ENCODE measurements around the gene CKS2.
"Not testable (repeated sequence)": the region's sequence is repeated elsewhere in the genome, so short reads cannot be mapped to it uniquely, and the experiment has no call there.

The CKS2 gene

DNA sequence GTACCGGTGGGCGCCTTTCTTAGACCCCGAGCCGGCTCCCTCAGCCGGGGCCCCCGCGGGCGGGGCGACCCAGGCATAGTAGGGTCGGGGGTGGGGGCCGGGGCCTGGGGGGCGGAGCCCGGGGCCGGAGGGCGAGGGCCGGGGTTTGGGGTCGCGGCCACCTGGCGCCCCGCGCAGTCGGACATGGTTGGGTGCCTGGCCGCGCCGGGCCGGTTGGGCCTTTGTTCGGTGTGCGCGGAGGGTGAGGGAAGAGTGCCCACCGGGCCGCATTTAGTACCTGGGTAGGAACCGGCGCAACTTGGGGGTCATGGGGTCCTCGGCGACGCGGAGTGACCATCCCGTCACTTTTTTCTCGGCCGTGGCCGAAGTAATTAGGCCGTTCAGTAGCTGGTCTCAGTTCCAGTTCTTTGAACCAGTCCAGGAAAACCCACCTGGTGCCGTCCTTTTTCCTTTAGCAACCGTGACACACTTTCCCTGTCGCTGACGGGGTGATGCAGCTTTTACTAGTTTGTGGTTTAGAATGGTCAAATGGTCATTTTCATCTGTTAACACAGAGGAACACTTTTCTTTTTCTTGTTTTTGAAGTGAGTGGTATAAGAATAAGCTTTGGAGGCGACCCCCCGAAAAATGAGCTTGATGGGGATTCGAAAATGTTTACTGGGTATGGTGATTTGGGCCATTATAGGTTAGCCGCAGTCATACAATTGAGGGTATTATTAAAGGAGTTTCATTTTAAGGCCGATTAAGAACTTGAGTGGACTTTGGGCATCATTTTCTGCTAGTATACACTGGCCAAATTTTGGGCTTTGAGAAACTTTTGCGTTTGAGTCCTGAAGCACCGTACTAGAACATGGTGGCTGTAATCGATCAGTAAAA, 589 bp downstream of the CKS2 start:
- no peak for DNase-seq

DNA sequence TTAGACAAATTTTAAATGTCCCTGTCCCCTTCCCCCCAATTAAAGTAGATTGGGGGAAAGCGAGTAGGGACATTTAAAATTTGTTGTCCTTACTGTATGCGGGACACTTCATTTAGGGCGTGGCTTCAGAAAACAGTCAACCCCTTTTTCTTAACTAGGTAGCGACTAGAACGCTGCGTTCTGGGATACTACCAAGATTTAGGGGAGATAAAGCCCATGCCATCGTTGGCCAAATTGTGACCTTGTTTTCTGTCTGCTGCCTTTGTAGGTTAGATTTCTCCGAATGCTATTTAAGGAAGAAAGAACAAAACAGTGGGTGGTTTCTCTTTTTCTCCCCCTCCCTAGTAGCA, 1.2 kb downstream of the CKS2 start:
- DNase-seq = no peak

DNA sequence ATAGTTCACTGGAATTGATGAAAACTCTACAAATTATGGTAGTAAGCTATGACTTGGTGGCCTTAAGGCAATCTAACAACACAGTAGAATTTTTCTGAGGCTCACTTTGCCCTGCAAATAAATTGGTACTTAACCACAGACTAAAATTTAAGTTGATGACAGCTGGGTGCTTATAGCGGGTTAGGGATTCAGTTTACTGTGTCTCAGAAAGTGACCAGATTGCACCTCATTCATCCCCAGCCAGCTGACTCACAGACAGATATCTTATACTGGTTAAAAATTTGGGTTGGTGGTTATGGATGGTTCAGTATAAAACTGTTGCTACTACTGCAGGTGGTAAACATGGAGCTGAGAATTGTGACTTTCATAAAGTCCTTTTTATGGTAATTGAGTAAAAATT, 2.8 kb downstream of the CKS2 start:
- DNase-seq = no peak

DNA sequence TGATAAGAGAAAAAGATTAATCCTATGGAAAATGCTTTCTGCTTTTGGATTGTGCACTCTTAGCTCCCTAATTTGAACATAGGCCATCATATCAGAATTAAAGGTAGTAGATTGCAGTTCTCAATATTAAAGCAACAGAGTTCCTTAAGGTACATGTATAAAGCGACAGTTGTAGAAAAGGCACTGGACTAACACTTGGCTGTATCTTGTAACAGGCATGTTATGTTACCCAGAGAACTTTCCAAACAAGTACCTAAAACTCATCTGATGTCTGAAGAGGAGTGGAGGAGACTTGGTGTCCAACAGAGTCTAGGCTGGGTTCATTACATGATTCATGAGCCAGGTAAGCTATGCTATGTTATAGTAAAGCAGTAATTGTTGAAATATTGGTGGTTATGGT, 4.0 kb downstream of the CKS2 start:
- no peak for DNase-seq

DNA sequence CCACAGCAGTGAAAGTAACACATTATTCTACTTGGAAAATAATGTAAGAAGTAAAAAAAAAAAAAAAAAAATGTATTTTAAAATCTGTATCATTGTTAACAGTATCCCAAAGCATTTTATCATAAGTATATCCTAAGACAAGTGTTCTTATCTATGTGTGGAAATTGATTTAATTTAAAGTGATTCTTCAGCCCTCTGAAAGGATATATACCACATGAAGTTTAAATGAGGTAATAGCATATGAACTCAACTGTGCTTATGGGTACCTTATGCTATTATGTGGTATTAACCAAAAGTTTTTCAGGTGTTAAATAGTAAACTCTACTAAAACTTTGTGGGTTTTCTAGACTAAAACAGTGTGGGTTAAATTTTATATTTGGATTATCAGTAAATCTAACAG, 4.5 kb downstream of the CKS2 start:
- no peak for DNase-seq

DNA sequence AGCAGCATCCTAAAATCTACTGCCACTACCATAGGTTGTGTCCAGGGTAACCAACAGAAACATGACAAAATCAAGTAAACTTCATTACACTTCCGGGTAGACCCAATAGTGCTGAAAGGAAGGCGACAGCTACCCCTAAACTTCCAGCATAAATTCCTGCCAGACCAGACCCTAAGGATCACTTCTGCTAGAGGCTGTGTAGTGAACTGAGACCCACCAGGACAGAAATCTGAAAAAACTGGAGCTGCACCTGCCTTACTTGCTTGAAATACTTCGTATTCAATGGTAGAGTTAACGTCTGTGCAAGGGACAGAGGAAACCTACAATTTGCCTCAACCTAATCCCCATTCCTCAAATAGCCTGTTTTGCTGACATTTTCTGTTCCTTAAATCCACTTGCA, 6.3 kb downstream of the CKS2 start:
- no peak for DNase-seq

DNA sequence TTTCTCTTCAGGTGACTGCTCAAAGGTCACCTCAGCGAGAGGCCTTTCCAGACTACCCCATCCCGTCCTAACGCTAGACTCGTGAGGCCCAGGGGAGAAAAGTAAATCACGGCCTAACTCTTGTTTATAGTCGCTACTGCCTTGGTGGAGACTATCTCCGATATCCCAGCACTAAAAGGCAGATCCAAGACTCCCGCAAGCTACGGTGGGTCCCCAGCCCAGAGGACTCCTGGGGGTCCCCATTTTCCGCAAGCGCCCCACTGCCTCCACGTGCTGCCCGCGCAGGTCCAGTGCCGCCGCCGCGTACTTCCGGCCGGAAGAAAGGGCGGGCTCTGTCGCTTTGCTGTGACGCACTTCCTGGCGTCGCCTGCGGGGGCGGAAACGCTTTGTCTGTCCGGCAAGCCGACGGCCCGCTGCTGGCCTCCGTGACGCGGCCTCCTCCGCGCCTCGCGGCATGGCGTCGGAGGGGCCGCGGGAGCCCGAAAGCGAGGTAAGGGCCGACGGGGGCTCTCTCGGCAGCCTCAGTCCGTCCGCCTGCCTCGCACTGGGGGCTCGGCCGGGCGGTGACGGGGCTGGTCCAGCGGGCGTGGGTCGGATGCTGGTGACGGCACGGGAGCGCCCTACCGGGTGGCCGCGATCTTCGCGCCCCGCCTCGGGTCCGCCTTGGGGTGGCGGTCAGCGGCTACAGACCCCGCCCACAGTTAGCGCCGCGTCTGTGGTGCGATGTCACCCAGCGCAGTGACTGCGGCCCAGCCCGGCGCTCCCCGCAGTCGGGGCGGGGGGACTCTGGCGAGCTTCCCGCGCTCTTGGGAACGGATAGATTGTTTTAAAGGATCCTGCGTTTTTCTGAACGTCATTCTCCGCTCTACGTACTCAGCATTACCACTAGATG, 7.4 kb downstream of the CKS2 start, which contains the start of gene SECISBP2:
TSS of gene SECISBP2 (plus strand) at position 378 of the 892 bp plus-strand sequence. CDS start at position 455, 77 bp downstream.
- peak; percentile 96 for DNase-seq

DNA sequence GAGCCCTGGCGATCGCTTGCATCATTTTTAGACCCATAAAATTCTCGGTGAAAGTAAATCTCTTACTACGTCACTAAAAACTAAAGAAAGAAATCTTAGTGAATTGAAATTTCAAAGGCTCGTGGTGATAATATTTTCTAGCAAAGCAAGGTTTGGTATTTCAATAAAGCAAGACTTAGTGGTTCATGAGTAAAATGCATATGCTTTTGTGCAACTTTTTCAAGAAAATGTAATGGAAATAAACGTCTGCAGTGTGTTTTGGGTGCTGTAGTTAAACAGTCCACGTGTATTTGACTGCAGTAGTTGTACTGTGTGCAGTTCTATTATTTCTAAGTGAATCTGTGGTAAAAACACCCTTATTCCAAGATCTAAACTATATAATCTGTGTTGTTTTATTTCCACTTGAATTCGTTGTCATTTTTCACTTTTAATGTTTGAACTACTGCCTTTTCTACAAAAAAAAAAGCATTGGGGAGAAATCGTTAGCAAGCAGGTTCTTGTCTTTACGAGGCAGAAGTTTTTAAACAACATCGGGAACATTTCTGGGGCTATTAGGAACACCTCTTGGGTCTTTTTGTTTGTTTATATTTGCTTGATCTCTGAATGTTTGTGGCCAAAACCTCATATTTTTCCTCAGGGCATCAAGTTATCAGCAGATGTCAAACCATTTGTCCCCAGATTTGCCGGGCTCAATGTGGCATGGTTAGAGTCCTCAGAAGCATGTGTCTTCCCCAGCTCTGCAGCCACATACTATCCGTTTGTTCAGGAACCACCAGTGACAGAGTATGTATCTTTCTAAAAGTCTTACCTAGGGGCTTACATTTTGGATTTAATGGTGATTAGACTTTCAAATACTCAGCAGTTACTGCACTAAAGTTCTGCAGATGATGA, 8.3 kb downstream of the CKS2 start:
- DNase-seq = no peak

DNA sequence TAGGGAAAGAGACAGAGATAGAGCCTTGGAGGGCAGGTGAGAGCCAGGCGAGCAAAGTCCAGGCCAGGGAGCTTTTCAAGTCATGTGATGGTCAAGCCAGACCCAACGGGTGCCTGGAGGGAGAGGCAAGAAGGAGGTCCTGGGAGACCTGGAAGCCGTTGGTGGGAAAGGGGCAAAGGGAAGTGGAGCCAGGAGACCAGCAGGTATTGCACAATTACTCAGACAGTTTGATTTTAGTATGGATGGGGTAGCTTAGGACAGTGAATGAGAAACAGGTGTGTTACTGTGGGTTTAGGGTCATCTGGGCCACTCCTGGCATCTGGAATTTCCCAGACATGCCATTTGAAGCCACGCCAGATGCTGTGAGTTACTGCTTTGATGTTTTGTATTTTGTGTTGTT, 12.4 kb downstream of the CKS2 start:
- no peak for DNase-seq

DNA sequence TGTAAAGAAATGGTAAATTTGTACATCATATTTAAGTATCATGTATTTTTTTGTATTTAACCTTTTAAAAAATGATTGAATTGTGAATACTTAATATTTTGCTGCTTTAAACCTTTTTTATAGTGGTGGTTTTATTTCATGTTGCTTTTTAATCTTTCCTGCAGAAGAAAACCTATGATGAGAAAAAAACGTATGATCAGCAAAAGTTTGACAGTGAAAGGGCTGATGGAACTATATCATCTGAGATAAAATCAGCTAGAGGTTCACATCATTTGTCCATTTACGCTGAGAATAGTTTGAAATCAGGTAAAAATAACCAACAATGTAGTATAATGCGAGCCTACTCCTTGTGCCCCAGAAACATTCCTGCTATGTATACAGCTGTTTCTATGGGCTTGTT, 14.7 kb downstream of the CKS2 start:
- no peak for DNase-seq

DNA sequence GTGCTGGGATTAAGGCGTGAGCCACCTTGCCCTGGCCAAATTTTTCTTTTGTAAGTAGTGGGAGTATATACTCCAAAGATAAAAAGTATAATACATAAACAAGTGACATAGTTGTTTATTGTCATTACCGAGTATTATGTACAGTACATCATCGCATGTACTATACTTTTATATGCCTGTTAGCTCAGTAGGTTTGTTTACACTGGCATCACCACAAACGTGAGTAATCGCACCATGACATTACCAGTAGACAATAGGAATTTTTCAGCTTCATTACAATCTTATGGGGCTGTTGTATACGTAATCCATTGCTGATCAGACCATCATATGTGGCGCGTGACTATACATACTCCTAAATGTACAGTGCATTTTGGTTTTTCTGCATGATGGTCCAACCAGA, 17.1 kb downstream of the CKS2 start:
- no peak for DNase-seq

DNA sequence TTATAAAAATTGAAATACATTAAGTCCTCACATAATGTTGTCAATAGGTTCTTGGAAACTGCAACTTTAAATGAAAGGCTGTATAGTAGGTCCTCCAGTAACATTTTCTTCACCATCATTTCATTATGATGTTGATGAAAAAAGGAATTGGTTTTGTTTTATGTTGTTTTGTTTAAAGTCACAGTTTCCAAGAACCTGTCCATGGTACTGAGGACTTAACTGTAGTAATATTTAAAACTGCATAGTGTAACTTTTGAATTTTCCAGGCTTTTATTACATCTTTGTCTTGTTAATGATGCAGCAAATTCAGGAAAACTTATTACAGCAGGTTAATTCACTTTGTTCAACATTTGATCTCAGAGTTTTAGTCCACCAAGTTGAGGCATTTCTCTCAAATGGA, 18.9 kb downstream of the CKS2 start:
- no peak for DNase-seq

DNA sequence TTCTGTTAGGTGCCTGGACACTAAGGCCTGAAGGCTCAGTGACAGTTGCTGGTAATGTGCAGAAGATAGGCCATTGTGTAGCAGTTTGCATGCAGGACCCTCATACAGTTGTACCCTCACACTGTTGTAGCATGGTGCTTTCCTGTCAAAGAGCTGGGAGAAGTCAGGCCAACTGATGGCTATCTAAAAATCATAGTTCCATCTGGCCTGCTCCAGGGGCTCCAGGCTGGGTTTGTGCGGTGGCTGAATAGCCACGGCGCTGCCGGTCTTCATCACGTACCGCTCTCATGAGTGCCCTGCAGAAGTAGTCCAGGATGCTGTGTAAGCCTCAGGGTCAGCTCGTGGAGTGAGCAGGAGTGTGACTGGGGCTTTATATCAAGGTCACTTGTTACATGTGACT, 19.5 kb downstream of the CKS2 start:
- no peak for DNase-seq

DNA sequence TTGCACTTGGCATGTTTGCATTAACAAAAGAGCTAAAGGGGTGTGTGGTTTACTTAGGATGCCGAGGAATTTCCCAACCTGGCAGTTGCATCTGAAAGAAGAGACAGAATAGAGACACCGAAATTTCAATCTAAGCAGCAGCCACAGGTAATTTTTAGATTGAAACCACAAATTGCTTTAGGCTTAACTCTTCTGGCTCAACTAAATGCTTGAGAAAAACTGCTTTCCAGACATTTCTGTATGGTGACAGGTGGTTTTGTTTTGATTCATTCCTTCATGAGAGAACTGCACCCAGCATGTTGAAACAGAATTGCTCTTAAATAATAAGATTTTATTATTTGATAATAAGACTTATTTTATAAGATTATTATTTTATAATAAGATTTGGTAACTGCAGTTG, 28.8 kb downstream of the CKS2 start:
- no peak for DNase-seq

DNA sequence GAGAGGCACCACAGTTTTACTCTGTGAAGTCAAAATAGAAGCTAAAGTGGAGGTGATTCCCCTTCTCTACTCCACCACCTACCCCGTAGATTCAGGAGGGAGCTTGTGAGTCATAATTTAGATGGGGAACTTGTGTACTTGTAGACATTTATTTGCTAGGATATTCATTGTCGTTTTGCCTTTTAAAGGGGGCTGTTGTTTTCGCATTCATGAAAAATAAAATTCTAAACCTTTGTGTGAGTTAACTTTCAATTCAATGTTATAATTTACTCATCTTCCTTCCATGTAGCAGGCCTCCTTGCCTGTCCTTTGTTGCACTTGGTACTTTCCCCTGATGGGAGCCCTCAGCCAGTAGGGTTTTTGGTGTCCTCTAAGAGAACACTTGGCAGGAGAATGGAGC, 29.3 kb downstream of the CKS2 start:
- no peak for DNase-seq

DNA sequence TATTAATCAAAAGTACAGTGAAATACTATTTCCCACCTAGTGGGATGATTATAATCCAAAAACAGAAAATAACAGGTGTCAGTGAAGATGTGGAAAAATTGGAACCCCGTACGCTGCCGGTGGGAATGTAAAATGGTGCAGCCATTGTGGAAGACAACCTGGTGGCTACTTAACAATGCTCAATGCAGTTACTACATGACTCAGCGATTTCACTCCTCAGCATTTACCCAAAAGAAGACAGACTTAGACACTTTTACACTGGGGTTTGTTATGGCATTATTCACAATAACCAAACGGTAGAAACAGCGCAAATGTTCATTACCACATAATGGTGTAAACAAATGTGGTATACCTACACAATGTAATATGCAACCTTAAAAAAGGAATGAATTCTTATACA, 31.2 kb downstream of the CKS2 start:
- no peak for DNase-seq

DNA sequence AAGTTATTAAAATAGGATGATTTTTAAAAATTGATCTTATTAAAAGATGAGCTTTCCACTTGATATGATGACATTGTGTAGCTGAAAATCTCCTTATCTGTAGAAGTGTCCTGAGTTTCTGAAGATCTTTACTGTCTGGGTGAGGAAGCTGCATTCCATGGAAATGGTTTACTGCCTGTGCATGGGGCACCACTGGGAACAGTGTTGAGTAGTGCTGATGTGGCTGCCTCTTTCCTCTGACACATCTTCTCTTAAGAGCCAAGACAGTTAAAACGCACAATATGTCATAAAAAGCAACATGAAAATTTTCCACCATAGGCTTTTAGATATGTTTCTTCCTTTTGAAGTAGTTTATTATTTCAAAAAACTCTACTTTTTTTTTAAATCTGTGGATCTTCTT, 32.0 kb downstream of the CKS2 start:
- no peak for DNase-seq

DNA sequence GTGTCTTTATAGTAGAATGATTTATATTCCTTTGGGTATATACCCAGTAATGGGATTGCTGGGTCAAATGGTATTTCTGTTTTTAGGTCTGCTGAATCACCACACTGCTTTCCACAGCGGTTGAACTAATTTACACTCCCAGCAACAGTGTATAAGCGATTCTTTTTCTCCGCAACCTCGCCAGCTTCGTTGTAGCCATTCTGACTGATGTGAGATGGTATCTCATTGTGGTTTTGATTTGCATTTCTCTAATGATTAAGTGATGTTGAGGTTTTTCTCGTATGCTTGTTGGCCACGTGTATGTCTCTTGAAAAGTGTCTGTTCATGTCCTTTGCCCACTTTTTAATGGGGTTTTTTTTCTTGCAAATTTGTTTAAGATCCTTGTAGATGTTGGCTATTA, 32.8 kb downstream of the CKS2 start:
- not testable (repeated sequence) for DNase-seq

DNA sequence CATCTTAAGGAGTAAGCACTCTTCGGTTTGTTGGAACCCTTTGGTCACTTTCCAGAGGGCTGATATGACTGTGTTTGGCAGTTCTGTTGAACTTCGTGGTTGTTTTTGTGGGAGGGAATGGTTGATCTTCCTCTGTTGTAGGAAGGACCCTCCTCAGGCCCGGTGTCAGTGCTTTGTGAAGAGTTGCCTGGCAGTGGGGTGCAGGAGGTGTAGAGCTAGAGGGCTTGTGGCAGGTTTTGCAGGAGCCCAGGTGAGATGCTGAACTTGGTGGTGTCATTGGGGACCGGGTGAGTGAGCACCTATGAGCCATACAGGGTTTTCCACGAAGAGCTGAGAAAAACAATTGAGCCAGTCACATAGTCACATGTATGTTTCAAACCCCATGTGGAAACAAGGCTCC, 34.5 kb downstream of the CKS2 start:
- DNase-seq = no peak

DNA sequence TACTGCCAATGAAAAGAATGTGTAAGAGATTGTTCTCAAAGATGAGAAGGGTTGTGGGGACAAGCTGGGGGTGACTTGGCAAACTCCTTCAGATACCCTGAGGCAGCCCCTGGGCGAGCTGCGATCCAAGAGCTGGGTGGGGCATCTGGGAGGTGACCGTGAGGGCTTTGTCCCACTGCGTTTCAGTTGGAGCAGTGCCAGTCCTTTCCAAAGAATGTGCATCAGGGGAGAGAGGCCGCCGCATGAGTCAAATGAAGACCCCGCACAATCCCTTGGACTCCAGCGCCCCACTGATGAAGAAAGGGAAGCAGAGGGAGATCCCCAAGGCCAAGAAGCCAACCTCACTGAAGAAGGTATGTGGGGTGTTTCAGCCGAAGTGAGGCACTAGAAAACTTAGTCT, 35.7 kb downstream of the CKS2 start:
- no peak for DNase-seq

DNA sequence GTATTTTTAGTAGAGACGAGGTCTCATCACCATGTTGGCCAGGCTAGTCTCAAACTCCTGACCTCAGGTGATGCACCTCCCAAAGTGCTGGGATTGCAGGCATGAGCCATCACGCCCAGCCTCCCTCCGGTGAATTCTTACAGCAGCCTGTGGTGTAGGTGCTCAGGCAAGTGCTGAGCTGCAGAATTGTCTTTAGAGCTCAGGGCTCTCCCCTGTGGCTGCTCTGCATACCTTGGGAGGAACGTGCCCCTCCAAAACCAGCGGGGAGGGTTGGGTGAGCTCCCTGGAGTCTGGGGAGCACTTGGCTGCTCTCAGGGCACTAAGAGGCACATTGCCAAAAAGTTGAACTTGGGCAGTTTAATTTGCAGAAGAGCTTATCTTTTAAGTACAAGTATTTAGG, 36.7 kb downstream of the CKS2 start:
- no peak for DNase-seq

DNA sequence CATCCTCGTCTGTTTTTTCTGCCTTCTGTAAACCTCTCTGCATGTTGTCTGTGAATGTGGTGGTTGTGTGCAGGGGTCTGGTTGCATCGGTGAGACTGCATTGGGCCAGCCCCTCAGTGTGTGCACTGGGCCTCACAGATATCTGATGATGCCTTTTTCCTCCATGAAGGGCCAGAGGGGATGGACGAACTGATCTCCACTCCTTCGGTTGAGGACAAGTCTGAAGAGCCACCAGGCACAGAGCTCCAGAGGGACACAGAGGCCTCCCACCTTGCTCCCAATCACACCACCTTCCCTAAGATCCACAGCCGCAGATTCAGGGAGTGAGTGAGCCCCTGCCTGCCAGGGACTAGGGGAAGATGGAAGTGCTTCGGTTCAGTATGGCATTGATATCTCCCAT, 38.6 kb downstream of the CKS2 start:
- no peak for DNase-seq

DNA sequence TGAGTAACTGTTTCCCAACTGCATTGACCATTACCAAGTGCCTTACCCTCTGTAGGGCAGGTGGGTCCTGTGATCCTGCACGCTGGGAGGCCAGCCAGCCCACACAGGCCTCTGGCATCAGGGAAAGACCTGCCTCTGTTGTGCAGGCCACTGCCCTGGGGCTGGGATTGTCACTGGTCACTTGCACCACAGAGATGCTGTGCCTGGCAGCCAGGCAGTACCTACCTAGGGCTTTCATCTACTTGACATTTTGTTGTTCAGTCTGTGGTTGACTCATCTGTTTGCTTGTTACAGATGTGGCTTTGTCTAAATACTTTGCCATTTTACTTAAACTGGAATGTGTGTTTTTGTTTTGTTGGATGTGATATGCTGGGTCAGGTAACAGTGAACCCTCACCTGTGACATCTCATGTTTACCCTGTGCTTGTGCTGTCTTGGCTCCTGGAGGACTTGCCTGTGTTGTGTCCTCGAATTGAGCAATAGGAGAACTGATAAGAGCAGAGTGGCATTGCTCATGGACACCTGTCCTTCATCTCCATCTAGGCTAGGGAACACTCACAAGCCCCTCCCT, 40.1 kb downstream of the CKS2 start:
- DNase-seq = no peak

All from activated CD8-positive, alpha-beta memory T cell treated with anti-CD3 and anti-CD28 coated beads, Interleukin-2, amount 50 U/mL, for 4 hours (primary cell).